Aorta (tissue), 5 donors: ENCODE data around the gene PPP3CA. TPM values are rescaled to one million over a fixed set of nuclear protein-coding genes. Genes with fewer than 3 reads are reported as not detected.

ENCODE experiments used
- ATAC-seq: fragments of 200-7000 bp; cut with Tn5 transposase; one replicate; pipeline ENCODE4 v1.9.1; 2022; ENCODE audit warnings: moderate library complexity; ENCODE audit not compliant: low FRiP score
- DNase-seq, 2 donors: peaks; one replicate each; pipeline ENCODE4 v3.0.0-alpha.2; 2020
- H3K27ac ChIP-seq, 2 donors: one replicate each; pipeline ENCODE4 v1.5.1; 2013; ENCODE audit warnings: low read length in 2 of 2, mild to moderate bottlenecking in 2 of 2, moderate library complexity in 2 of 2, control low read depth in 1 of 2, inconsistent platforms in 1 of 2, low read depth in 1 of 2
- H3K27me3 ChIP-seq, 2 donors: one replicate each; pipeline ENCODE4 v1.6.1; 2013; ENCODE audit warnings: control low read depth in 1 of 2, low read length in 1 of 2, mild to moderate bottlenecking in 1 of 2, moderate library complexity in 1 of 2; ENCODE audit not compliant: insufficient read depth in 2 of 2, control insufficient read depth in 1 of 2
- H3K36me3 ChIP-seq, 2 donors: one replicate each; pipeline ENCODE4 v1.6.1; 2013; ENCODE audit warnings: control low read depth in 1 of 2, low read length in 1 of 2, mild to moderate bottlenecking in 1 of 2; ENCODE audit not compliant: insufficient read depth in 2 of 2, control insufficient read depth in 1 of 2
- H3K4me1 ChIP-seq, 2 donors: one replicate each; pipeline ENCODE4 v1.6.1; 2013; ENCODE audit warnings: low read length in 2 of 2, control low read depth in 1 of 2, mild to moderate bottlenecking in 1 of 2, moderate library complexity in 1 of 2; ENCODE audit not compliant: insufficient read depth in 2 of 2, control insufficient read depth in 1 of 2
- H3K4me3 ChIP-seq, 2 donors: one replicate each; pipeline ENCODE4 v1.5.1; 2013; ENCODE audit warnings: low read length in 2 of 2, control low read depth in 1 of 2, mild to moderate bottlenecking in 1 of 2
- H3K9me3 ChIP-seq: one replicate; pipeline ENCODE4 v1.6.1; 2013; ENCODE audit warnings: mild to moderate bottlenecking, low read length; ENCODE audit not compliant: control insufficient read depth
- WGBS, 2 donors: extraction: QIAGEN DNeasy Blood & Tissue Kit; methylation state at CpG; one replicate each; pipeline ENCODE4 v1.1.7; 2013; 5-methylcytosine and 5-hydroxymethylcytosine counted together
- intact Hi-C, 2 donors: fragments of 100-400 bp; cut with DNase I; formaldehyde crosslinking; loops; one replicate each; pipeline versions ENCODE4 v1.14.2 to v1.15.0; 2022
- polyA plus RNA-seq, 2 donors: library from polyadenylated mRNA; stranded (reverse); fragments of 200-250 nt; gene quantifications; one replicate each; pipeline ENCODE4 v1.2.3, GENCODE V29; 2013
- total RNA-seq, 2 donors: library from RNA; stranded (reverse); fragmentation: NEBNext Ultra II Directional; extraction: Animal tissue kit (Norgen Biotek cat#: 25700); gene quantifications; one replicate each; pipeline ENCODE4 v1.2.1, GENCODE V29; 2021
- donor health status: healthy with polysubstance abuse.
- donor health status: Bipolar disorder and iron deficiency.
- donor health status: DM: no; HTN: no; CAD: no.
- donor health status: DM: no; HTN: no; CAD: no.
- donor health status: DM: yes; HTN: yes; CAD: no.

Gene PPP3CA
- total and polyA plus RNA-seq, 4 donors, result 6.8 to 56.4 (median 24.7) TPM

- ATAC-seq, result no peak
Observed at GRCh38 chr4:101198682-101199339, 148.5 kb downstream of the PPP3CA start.

GRCh38 chr4:101197350-101197749, 150.0 kb downstream of the PPP3CA start:
- Histone ChIP-seq H3K9me3 (no peaks in the 10 kb centered on the region), H3K4me3 (no peak overlapping the region), H3K36me3 (no peaks in the 10 kb centered on the region), H3K27ac (no peak overlapping the region), H3K27me3 (no peaks in the 10 kb centered on the region), H3K4me1 (peaks cover 0 to 2% of the 10 kb centered on the region in 2 donors)
- 89 to 94% methylated on average over 4 of the region's 4 CpGs for WGBS, 2 donors
- ATAC-seq, result no peak
- intact Hi-C loops, result loop anchor here (10.0 kb wide), 1 partner anchor 147 kb away; the partner anchor contains the start of gene PPP3CA (in 2 of the 2)
- DNase-seq, result no peak

More at GRCh38 chr4:101198682-101199339, 148.5 kb downstream of the PPP3CA start:
- Histone ChIP-seq H3K4me3 (no peak overlapping the region), H3K27me3 (no peaks in the 10 kb centered on the region), H3K9me3 (no peaks in the 10 kb centered on the region), H3K36me3 (no peaks in the 10 kb centered on the region), H3K4me1 (peaks cover 0 to 2% of the 10 kb centered on the region in 2 donors), H3K27ac (no peak overlapping the region)
- WGBS, 2 donors, result 87 to 88% methylated on average over 4 of the region's 4 CpGs
- intact Hi-C loops, result loop anchor here (10.0 kb wide), 1 partner anchor 146 kb away; the partner anchor contains the start of gene PPP3CA (in 2 of the 2)
- no peak for DNase-seq

- Histone ChIP-seq H3K36me3 (no peaks in the 10 kb centered on the region), H3K4me3 (no peak overlapping the region), H3K9me3 (no peaks in the 10 kb centered on the region), H3K27me3 (no peaks in the 10 kb centered on the region), H3K4me1 (peaks cover 0 to 2% of the 10 kb centered on the region in 2 donors), H3K27ac (peak overlapping the region in 1 of 2 donors; percentile 71)
- no peak for DNase-seq
- peak; percentile 17 for ATAC-seq
- intact Hi-C loops, result loop anchor here (10.0 kb wide), 1 partner anchor 153 kb away; the partner anchor contains the start of gene PPP3CA (in 2 of the 2)
Observed at GRCh38 chr4:101192244-101192643, 155.1 kb downstream of the PPP3CA start.

- Histone ChIP-seq H3K4me1 (peaks cover 0 to 2% of the 10 kb centered on the region in 2 donors), H3K27ac (peak overlapping the region in 1 of 2 donors; percentile 61), H3K4me3 (no peak overlapping the region), H3K36me3 (no peaks in the 10 kb centered on the region), H3K27me3 (no peaks in the 10 kb centered on the region), H3K9me3 (no peaks in the 10 kb centered on the region)
- 10 to 14% methylated on average over 4 of the region's 4 CpGs for WGBS, 2 donors
- ATAC-seq (peak; percentile 94), DNase-seq (peak; percentile 80 to 85)
- intact Hi-C loops, result loop anchor here (1.0 to 10.0 kb wide), 2 partner anchors 41 to 153 kb away; partner anchors contain the start of gene PPP3CA (in 2 of the 2)
Observed at GRCh38 chr4:101191302-101192098, 155.8 kb downstream of the PPP3CA start.

GRCh38 chr4:101190751-101191150, 156.6 kb downstream of the PPP3CA start:
- Histone ChIP-seq H3K4me1 (peaks cover 0 to 2% of the 10 kb centered on the region in 2 donors), H3K4me3 (no peak overlapping the region), H3K27me3 (no peaks in the 10 kb centered on the region), H3K9me3 (no peaks in the 10 kb centered on the region), H3K27ac (peak overlapping the region in 1 of 2 donors; percentile 26), H3K36me3 (no peaks in the 10 kb centered on the region)
- intact Hi-C loops, result loop anchor here (1.0 to 10.0 kb wide), 2 partner anchors 42 to 154 kb away; partner anchors contain the start of gene PPP3CA (in 2 of the 2)
- DNase-seq (no peak), ATAC-seq (no peak)
- WGBS, 2 donors, result 66 to 70% methylated on average over 3 of the region's 3 CpGs

GRCh38 chr4:101188906-101189305, 158.4 kb downstream of the PPP3CA start:
- no peak for DNase-seq
- H3K27me3 ChIP-seq, result no peaks in the 10 kb centered on the region
- H3K36me3 ChIP-seq, result no peaks in the 10 kb centered on the region
- no peak for ATAC-seq
- 85 to 86% methylated on average over 4 of the region's 4 CpGs for WGBS, 2 donors
- intact Hi-C loops, result no loop called here
- no peak overlapping the region for H3K4me3 ChIP-seq
- no peaks in the 10 kb centered on the region for H3K9me3 ChIP-seq
- H3K27ac ChIP-seq, result no peak overlapping the region
- peaks cover 0 to 2% of the 10 kb centered on the region in 2 donors for H3K4me1 ChIP-seq

- Histone ChIP-seq H3K36me3 (peaks cover 0 to 2% of the 10 kb centered on the region in 2 donors), H3K27me3 (no peaks in the 10 kb centered on the region), H3K27ac (no peak overlapping the region), H3K4me1 (peaks cover 0 to 2% of the 10 kb centered on the region in 2 donors), H3K4me3 (no peak overlapping the region), H3K9me3 (no peaks in the 10 kb centered on the region)
- ATAC-seq (no peak), DNase-seq (no peak)
- WGBS, 2 donors, result 4 to 11% methylated on average over 5 of the region's 5 CpGs
- intact Hi-C loops, result no loop called here
Observed at GRCh38 chr4:101187841-101188240, 159.5 kb downstream of the PPP3CA start.

- Histone ChIP-seq H3K27me3 (no peaks in the 10 kb centered on the region), H3K27ac (no peak overlapping the region), H3K36me3 (peaks cover 0 to 2% of the 10 kb centered on the region in 2 donors), H3K4me3 (no peak overlapping the region), H3K9me3 (no peaks in the 10 kb centered on the region), H3K4me1 (peaks cover 0 to 2% of the 10 kb centered on the region in 2 donors)
- intact Hi-C loops, result no loop called here
- ATAC-seq (no peak), DNase-seq (no peak)
- whole genome bisulfite sequencing, 2 donors, result 97% methylated on average over 4 of the region's 4 CpGs
Observed at GRCh38 chr4:101186567-101187184, 160.7 kb downstream of the PPP3CA start.
